ENCODE data around the gene SLC35G3. TPM values are rescaled to one million over a fixed set of nuclear protein-coding genes. Genes with fewer than 3 reads are reported as not detected.

SLC35G3 gene
- total and polyA plus RNA-seq, 2 of the 4 experiments (the other 2 are of a cell fraction), result not detected

DNA sequence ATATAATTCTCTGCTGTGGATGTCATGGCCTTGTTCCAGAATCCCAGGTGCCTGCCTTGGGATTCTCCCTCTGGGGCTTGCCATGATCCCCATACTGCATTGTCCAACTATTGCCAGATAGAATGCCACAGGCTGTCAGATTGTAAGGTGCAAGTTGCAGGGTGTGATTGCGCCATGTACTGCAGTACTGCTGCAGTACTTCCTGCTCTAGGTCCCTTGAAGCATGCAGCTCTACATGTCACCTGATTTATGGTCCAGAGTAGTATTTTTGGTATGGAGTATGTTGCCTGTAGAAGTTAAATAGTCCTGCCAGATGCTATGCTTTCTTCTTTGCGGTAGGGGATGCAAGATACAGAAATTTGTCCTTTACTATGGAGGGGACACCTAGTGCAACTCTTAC lies 41.7 kb upstream of the SLC35G3 start:
- Histone ChIP-seq H3K9ac (ENCODE audit: low read depth, low read length) (no peak overlapping the region), H2BK15ac (ENCODE audit: low read depth, low read length) (no peak overlapping the region), H2BK20ac (ENCODE audit: low read depth, low read length) (no peak overlapping the region), H2AK5ac (ENCODE audit: low read depth, low read length) (no peak overlapping the region), H3K18ac (ENCODE audit: low read depth, low read length) (no peak overlapping the region), H3K4me3 (ENCODE audit: insufficient read depth, low read depth, low read length) (no peak overlapping the region), H3K23ac (ENCODE audit: low read depth, low read length) (no peak overlapping the region), H3K4ac (ENCODE audit: low read depth, low read length) (no peak overlapping the region), H3K4me2 (ENCODE audit: low read depth, low read length) (no peak overlapping the region), H4K8ac (ENCODE audit: low read depth in 2 of 2, low read length in 2 of 2) (no peak overlapping the region), H3K14ac (replicated peaks; ENCODE audit: low read depth, low read length) (no peak overlapping the region), H3K56ac (ENCODE audit: extremely low read depth, insufficient read depth, low read length) (no peak overlapping the region), H3K4me1 (ENCODE audit: control insufficient read depth, insufficient read depth, low read length) (peaks cover 5% of the 10 kb centered on the region), H2BK120ac (ENCODE audit: low read depth, low read length) (no peak overlapping the region), H3K27me3 (ENCODE audit: control insufficient read depth, insufficient read depth, low read length) (peaks cover 6% of the 10 kb centered on the region), H3K36me3 (ENCODE audit: control insufficient read depth, insufficient read depth, low read length) (no peaks in the 10 kb centered on the region), H4K5ac (ENCODE audit: low read depth, low read length) (no peak overlapping the region), H2BK5ac (ENCODE audit: low read depth, low read length, poor library complexity, severe bottlenecking) (no peak overlapping the region), H4K91ac (ENCODE audit: insufficient read depth, low read depth, low read length) (no peak overlapping the region), H3K27ac (ENCODE audit: insufficient read depth, low read length) (no peak overlapping the region), H3K9me1 (ENCODE audit: insufficient read depth, low read length) (peaks cover 4% of the 10 kb centered on the region; the same call in 1 of the 2 replicates), H2AK9ac (replicated peaks; ENCODE audit: low read depth, low read length, poor library complexity) (no peak overlapping the region), H3K79me1 (ENCODE audit: low read depth in 1 of 2, low read length in 2 of 2) (no peaks in the 10 kb centered on the region), H2AFZ (replicated peaks; ENCODE audit: low read length, poor library complexity) (no peak overlapping the region), H3K9me3 (ENCODE audit: control insufficient read depth, insufficient read depth, low read length) (no peaks in the 10 kb centered on the region; the same call in 1 of the 2 replicates), H4K20me1 (ENCODE audit: insufficient read depth, low read length) (no peaks in the 10 kb centered on the region)
- no TSS peak for BruUV-seq (replicated peaks)
- intact Hi-C loops (cut with micrococcal nuclease), result no loop called here
- CTCF ChIA-PET, result no interaction called here
- WGBS, 2 experiments (ENCODE audit: extremely low coverage in 2 of 2, insufficient read length in 1 of 2), result 100% methylated on average over 1 of the region's 2 CpGs; no CpG with 5 or more reads in 1 of the 2 experiments
- no peak for TF ChIP-seq POLR2A (IDR thresholded peaks at IDR 0.05; ENCODE audit: low read depth, low read length)
- no peak for TF ChIP-seq FOS (IDR thresholded peaks at IDR 0.05; ENCODE audit: low read depth, low read length)
- no peak for TF ChIP-seq CHD1 (IDR thresholded peaks at IDR 0.05; ENCODE audit: low read depth, low read length)
- TF ChIP-seq, protein P1, sequence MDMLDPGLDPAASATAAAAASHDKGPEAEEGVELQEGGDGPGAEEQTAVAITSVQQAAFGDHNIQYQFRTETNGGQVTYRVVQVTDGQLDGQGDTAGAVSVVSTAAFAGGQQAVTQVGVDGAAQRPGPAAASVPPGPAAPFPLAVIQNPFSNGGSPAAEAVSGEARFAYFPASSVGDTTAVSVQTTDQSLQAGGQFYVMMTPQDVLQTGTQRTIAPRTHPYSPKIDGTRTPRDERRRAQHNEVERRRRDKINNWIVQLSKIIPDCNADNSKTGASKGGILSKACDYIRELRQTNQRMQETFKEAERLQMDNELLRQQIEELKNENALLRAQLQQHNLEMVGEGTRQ (IDR thresholded peaks at IDR 0.05; ENCODE audit: low read depth, low read length), result no peak
- TF ChIP-seq, protein P2, sequence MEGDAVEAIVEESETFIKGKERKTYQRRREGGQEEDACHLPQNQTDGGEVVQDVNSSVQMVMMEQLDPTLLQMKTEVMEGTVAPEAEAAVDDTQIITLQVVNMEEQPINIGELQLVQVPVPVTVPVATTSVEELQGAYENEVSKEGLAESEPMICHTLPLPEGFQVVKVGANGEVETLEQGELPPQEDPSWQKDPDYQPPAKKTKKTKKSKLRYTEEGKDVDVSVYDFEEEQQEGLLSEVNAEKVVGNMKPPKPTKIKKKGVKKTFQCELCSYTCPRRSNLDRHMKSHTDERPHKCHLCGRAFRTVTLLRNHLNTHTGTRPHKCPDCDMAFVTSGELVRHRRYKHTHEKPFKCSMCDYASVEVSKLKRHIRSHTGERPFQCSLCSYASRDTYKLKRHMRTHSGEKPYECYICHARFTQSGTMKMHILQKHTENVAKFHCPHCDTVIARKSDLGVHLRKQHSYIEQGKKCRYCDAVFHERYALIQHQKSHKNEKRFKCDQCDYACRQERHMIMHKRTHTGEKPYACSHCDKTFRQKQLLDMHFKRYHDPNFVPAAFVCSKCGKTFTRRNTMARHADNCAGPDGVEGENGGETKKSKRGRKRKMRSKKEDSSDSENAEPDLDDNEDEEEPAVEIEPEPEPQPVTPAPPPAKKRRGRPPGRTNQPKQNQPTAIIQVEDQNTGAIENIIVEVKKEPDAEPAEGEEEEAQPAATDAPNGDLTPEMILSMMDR (conservative IDR thresholded peaks at IDR 0.05; ENCODE audit: low read depth, low read length), result no peak
- no peak for TF ChIP-seq MAFK (IDR thresholded peaks at IDR 0.05; ENCODE audit: low read depth, low read length)
- TF ChIP-seq MXI1 (IDR thresholded peaks at IDR 0.05; ENCODE audit: borderline replicate concordance, low read depth, low read length), result no peak
- TF ChIP-seq CEBPB (IDR thresholded peaks at IDR 0.05; ENCODE audit: low read depth, low read length), result no peak
- no peak for TF ChIP-seq RAD21 (IDR thresholded peaks at IDR 0.05; ENCODE audit: low read length)
- no peak for TF ChIP-seq NFE2L2 (IDR thresholded peaks at IDR 0.05; ENCODE audit: low read depth, low read length)
- TF ChIP-seq RCOR1 (IDR thresholded peaks at IDR 0.05; ENCODE audit: insufficient replicate concordance, low read length), result no peak
- TF ChIP-seq RFX5 (IDR thresholded peaks at IDR 0.05; ENCODE audit: low read depth, low read length), result no peak
- DNase-seq (no peak), ATAC-seq (ENCODE audit: low read depth) (no peak)
- dilution Hi-C loops (cut with HindIII; ENCODE audit: low sequenced_read_pairs, unreplicated experiment), result no loop called here
- POLR2A ChIA-PET (ENCODE audit: unreplicated experiment), result no interaction called here
- in situ Hi-C loops (cut with MboI; ENCODE audit: low sequenced_read_pairs), result no loop called here
